IPS-18c (cell line): ENCODE data around the gene B4GALT6.

ENCODE experiments used
- H3K4me3 ChIP-seq: 2 replicates; pipeline ENCODE4 v1.7.0; 2013; ENCODE audit warnings: low read depth, mild to moderate bottlenecking, low read length, moderate library complexity; ENCODE audit not compliant: insufficient read depth
- H3K9me3 ChIP-seq: one replicate; pipeline ENCODE4 v1.6.1; 2013; ENCODE audit warnings: mild to moderate bottlenecking, low read length, moderate library complexity; ENCODE audit not compliant: control insufficient read depth, insufficient read depth

The B4GALT6 gene

DNA sequence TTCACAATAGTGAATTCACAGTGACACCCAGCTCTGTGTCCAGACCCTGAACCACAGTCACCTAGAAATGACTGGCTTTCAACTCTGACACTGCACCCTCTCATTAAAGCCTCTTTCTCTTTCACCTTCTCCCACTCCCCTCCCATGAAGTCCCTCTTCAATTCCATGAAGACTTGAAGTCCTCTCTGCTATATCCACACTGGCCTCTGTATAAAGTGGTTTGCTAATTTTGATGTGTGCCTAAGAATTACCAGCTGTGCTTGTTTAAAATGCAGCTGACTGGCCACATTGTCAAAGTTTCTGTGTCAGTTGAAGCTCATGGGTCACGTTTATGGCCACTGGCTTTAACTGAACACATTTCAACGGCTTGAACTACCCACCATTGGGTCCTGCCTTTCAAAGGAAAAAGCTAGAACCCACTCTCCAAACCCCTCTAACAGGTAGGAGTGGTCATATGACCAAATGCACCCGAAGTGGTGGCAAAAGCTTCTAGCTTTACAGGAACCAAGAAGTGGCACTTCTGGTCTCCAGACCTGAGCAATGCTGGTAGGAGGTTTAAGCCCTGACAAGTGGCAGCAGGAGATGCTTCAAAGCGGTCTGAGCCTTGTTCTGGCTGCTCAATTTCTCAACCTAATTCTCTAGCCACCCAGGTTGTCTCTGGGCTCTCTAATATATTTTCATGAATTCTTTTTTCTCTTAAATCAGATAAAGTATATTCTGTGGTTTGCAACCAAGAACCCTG, 34.2 kb downstream of the B4GALT6 start:
- H3K4me3 ChIP-seq: no peak overlapping the region
- H3K9me3 ChIP-seq: no peaks in the 10 kb centered on the region

DNA sequence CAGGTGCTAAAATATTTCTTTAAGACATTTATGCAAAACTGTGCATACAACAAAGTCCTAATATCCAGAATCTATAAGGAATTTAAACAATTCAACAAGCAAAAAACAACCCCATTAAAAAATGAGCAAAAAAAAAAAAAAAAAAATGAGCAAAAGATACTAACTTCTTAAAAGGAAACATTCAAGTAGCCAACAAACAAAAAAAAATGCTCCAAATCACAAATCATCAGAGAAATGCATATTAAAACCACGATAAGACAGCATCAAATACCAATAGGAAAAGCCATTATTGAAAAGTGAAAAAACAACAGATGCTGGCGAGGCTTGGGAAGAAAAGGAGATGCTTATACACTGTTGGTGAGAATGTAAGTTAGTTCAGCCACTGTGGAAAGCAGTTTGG, 34.9 kb downstream of the B4GALT6 start:
- no peak overlapping the region for H3K4me3 ChIP-seq
- H3K9me3 ChIP-seq: no peaks in the 10 kb centered on the region

DNA sequence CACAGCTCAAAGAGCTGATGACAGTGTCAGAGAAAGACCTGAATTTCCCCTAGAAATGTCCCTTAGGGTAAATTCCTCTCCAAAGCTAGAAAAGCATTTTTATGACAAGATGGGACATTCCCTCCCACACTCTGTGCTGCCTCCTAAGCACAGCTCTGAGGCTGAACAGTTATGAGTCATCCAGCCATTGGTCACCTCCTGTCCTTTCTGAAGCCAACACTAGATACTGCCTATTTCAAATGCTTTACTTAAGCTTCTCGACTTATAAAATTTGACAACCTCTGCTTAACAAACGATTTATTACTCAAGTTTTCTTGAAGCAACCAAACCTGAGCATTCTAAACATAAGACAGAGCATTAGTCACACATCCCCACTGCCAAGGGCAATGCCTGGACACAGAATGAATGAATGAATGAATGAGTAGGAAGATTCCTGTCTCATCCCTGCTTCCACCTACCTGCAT, 35.4 kb downstream of the B4GALT6 start:
- H3K4me3 ChIP-seq: no peak overlapping the region
- H3K9me3 ChIP-seq: no peaks in the 10 kb centered on the region

DNA sequence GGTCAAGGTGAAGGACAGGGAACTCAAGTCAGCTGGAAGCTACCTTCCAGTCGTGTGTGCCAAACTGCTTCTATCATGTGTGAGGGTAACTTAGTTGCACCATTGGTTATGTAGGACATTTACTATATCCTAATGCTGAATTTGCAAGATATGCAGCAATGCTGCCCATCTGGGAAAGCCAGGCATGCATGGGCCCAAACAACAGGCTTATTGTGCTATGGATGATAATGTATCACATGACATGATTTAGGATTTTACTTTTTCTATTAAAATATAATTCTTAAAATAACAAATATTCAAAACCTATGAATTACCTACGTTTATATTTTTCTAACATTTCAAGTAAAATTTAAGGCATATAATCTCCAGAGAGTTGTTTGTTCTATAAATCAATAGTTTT, 35.9 kb downstream of the B4GALT6 start:
- H3K4me3 ChIP-seq: no peak overlapping the region
- H3K9me3 ChIP-seq: no peaks in the 10 kb centered on the region

DNA sequence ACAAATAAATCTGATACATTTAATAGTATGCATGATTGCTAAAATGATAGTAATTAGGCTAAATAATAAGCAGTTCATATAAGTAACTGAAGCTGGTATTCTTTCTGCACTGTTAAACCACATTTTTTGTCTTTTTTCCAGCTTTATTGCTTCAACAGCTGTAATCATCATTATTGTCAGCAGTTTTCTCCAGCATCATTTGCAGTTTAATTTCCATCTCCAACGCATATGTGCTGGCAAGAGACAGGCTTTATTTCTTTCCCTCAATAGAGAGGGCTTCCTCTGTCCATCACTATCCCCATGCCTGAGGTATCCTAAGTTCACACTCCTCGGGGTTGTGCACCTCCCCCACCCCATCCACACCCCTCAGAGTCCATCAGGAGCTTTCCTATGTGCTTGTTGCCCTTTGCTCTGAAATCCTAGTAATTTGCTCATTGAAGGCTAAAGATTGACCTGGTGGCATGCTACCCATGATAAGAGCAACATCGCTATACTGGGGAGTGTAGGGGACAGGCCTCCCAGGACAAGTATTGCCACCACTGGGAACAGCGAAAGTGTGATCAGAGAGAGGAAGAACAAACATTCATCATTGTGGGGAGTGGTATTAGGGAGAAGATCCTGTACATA, 37.1 kb downstream of the B4GALT6 start:
- Histone ChIP-seq H3K4me3 (no peak overlapping the region), H3K9me3 (no peaks in the 10 kb centered on the region)

DNA sequence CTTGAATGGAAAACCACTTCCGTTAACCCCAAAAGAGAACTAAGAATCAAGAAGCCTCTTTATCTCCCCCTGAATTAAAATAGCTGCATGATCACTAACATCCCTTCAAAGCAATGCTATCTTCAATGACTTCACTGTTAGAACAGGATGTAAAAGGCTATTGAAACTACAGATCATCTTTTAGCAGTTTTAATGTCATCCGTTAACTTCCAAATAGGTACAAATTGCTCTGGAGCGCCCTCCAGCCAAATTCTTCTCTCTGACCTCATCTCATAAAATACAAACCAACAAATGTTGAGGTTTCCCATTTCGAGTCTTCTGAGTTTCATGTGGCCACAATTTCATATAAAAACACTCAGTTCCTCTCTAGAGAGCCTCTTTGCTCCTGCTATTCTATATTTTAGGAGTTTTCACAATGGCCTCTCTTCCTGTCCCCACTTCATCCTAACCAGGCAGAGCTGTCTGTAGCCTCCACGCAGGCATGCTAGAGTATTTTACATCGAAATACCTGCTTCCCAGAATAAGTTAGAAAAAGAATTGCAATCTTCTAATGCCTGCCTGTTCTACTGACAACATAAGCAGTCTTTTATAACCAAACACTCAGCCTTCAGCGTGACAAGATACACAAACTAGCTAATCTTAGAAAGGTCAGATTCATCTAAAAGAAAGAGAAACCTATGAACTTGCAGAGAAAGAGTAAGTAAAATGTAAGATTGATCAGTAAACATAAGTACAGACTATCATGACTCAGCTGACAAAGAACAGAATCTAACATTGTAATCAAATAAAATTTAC, 37.9 kb downstream of the B4GALT6 start:
- H3K4me3 ChIP-seq: no peak overlapping the region
- no peaks in the 10 kb centered on the region for H3K9me3 ChIP-seq

DNA sequence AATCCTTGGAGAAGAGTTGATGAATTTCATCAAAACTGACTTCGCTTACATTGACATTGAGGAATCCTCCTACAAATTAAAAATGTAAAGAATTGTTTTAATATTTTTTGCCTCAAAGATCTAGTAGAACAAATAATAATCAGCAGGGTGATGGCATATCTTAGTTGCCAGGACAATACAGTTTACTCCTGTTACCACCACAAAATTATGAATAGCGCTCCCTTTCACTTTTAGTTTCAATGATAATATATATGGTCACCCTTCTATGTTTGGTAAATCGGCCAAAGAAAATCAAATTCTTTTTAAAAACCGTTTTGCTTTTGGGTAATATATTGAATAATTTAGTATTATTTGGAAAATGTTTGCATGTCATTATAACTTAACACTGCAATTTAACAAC, 39.0 kb downstream of the B4GALT6 start:
- Histone ChIP-seq H3K9me3 (no peaks in the 10 kb centered on the region), H3K4me3 (no peak overlapping the region)

DNA sequence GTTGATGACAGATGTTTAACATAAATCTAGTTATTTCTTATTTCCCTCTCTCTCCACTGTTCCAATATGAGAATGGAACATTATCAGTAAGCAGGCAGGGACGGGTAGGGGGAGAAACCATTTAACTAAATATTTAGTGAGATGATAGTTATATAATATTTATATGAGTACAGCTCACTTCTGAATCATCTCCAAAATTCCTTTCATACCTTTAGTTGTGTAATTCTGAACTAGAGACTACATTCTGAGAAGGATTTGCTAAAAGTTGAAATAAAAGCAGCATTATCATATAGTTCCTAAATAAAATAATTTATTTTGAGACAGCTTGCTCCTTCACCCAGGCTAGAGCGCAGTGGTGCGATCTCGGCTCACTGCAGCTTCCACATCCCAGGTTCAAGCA, 41.4 kb downstream of the B4GALT6 start:
- H3K9me3 ChIP-seq: no peaks in the 10 kb centered on the region
- H3K4me3 ChIP-seq: no peak overlapping the region

DNA sequence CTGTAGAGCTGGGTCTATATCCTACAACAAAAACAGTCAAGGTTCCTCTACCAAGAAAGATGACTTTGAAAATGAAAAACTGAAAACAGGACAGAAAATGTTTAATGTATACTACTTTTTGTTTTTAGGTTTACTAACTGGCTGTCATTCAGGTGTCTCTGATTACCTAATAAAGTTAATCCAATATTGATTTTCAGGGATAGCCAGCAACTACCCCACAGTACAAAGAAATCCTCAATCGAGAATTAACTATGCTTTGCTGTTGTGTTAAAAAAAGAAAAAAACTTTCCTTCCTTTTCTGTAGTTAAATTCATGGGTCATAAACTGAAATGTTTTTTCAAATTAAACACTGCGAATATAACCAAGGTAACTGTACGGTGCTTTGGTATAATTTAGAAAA, 46.9 kb downstream of the B4GALT6 start:
- Histone ChIP-seq H3K9me3 (no peaks in the 10 kb centered on the region), H3K4me3 (no peak overlapping the region)

DNA sequence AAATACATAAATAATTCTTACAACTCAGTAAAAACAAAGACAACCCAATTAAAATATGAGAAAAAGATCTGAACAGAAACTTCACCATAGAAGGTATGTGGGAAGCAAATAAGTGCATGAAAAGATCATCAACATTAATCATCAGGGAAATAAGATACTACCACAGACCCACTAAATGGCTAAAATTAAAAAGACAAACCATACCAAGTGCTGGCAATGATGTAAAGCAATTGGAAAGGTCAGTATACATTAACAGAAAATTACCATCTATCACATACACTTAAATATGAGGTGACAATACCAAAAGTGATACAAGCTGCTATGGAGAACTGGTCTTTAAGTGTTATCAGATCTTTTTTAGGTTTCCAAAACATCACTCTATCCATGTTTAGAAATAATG, 48.0 kb downstream of the B4GALT6 start:
- no peak overlapping the region for H3K4me3 ChIP-seq

DNA sequence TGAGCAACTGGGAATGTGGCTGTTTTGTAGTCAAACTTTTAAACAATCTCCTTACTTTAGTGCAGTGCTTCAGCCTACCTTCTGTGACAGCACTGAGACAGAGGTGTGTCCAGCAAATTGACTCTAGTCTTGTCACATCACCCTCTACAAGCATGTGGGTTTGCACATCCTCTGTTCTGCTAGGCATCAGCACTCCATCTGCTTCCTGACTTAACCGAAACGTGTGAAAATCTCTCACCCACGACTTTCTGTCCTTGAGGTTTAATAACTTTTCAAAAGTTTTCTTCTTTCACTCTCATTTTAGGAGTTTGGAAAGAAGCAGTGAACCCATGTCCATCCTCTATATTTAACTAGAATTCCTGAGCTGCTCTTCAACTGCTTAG, 50.1 kb downstream of the B4GALT6 start:
- Histone ChIP-seq H3K9me3 (no peaks in the 10 kb centered on the region), H3K4me3 (no peak overlapping the region)

More for the DNA sequence above, 48.0 kb downstream of the B4GALT6 start:
- no peaks in the 10 kb centered on the region for H3K9me3 ChIP-seq

DNA sequence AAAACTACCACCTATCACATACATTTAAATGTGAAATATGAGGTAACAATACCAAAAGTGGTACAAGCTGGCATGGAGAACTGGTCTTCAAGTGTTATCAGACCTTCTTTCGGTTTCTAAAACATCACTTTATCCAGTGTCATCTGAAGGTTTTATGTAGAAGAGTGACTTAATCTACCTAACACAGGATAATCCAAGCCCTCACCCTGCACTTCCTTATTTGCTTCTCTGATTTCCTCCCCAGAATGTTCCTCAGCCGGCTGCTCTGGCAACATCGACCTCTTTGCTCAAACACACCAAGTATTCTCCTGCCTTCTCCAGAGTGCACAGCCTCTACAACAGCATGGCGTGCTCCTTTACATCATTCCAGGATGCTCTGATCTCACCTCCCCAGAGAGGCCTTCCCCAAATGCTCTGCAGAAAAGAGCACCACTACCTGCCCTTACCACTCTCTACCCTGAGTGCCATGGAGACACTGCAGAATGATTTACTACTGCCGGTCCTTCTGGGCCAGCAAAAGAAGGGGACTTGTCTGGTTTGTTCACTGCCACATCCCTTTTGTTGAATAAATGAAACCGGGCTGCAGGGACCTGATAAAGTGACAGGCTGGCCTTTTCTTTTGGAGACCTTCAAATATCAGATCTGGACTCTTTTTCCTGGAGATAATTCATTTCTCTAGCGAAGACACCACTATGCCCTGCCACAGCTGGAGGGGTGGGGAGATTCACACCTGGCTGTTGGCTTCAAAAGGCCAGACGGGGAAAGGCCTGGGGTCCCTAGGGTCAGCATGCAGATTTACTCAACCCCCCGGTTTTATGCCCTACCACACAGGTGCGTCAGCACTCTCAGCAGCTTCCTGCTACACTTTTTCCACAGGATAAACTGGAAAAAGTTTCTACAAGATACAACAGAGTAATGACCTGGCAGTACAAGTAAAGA, 50.7 kb downstream of the B4GALT6 start:
- Histone ChIP-seq H3K4me3 (no peak overlapping the region), H3K9me3 (no peaks in the 10 kb centered on the region)

DNA sequence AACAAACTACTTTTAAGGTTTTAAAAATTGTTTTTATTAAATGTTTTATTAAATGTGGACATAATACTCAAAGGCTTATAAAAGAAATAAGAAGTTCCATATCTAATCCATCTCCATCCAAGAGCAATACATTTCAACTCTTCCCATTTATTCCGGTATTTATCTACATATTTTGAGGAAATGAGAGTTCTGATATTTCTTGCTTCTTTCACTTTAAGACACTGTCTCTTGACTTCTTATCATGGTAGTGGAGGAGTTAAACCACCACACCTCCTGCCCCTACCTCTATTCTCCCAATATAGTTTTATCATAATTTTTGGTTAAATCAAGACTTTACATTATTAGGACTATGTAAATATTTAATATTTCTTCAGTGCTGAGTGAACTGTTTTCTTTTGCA, 52.0 kb downstream of the B4GALT6 start:
- no peak overlapping the region for H3K4me3 ChIP-seq

DNA sequence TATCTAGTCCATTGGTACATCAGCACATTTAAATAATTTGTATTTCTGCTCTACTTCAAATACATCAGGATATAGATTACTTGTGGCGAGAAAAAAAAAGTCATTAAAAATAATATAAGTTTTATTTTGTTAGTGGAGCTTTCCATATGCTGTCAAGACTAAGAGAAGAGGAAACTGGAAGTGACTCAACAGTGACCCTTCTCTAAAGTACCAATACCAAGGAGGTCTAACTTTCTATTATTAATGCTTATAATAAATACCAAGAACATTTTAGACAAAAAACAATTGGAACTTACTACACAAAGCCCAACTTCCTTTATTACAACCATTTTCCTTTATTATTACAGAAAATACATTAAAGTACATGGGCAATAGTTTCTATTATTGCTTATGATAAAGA, 52.9 kb downstream of the B4GALT6 start:
- Histone ChIP-seq H3K9me3 (no peaks in the 10 kb centered on the region), H3K4me3 (no peak overlapping the region)

More for the DNA sequence above, 52.0 kb downstream of the B4GALT6 start:
- no peaks in the 10 kb centered on the region for H3K9me3 ChIP-seq

DNA sequence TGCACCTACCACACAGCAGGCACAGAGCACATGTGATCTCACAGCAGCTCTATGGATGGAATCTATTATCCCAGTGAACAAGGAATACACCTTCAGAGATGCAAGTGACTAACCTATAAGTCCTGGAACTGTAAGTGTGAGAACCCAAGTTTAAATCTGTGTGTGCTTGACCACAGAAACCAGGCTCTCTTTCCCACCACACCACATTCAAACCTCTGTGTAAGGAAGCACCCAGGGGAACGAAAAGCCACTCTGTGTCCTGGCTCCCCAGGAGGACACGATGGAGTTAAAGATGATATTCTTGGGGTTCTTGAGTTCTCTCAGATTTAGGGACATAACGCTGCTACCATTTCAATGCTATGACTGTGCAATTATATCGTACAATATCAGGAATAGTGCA, 53.8 kb downstream of the B4GALT6 start:
- H3K4me3 ChIP-seq: no peak overlapping the region
- no peaks in the 10 kb centered on the region for H3K9me3 ChIP-seq

DNA sequence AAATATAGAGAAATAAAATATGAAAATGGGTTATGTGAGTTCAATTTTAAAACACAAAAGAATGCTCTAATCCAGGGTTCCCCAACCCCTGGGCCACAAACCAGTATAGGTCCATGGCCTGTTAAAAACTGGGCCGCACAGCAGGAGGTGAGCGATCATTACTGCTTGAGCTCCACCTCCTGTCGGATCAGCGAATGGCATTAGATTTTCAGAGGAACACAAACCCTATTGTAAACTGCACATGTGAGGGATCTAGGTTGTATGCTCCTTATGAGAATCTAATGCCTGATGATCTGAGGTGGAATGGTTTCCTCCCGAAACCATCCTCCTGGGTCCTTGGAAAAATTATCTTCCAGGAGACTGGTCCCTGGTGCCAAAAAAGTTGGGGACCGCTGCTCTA, 58.0 kb downstream of the B4GALT6 start:
- Histone ChIP-seq H3K9me3 (no peaks in the 10 kb centered on the region), H3K4me3 (no peak overlapping the region)
